Measurements from ENCODE around the gene AMD1.

GRCh38 chr6:110876806-110877564 lies 2.4 kb downstream of the AMD1 start:
- TF ChIP-seq REST (IDR thresholded peaks at IDR 0.05; ENCODE audit: low read depth, low read length) (no peak), POLR2AphosphoS5 (IDR thresholded peaks at IDR 0.05; ENCODE audit: low read length) (no peak), CTCF (IDR thresholded peaks at IDR 0.05 in 2 of 3, conservative IDR thresholded peaks at IDR 0.05 in 1 of 3; ENCODE audit: control insufficient read depth in 2 of 3, extremely low read depth in 1 of 3, insufficient read depth in 1 of 3, low read depth in 3 of 3, low read length in 3 of 3) (no peak), NKRF (conservative IDR thresholded peaks at IDR 0.05) (no peak)

Data from GM12878 (cell line).